IMR-90 (cell line): ENCODE results near the gene DPH2. TPM values are rescaled to one million over a fixed set of nuclear protein-coding genes. Genes with fewer than 3 reads are reported as not detected.

ENCODE experiments used
- ATAC-seq: fragments of 200-7000 bp; cut with Tn5 transposase; 2 replicates; pipeline ENCODE4 v1.9.1; 2020; ENCODE audit warnings: low read depth, mild to moderate bottlenecking, moderate library complexity
- BruUV-seq: library from RNA; stranded (reverse); fragments of 400-500 nt; replicated peaks from 2 replicates; lab custom pipeline; 2021; lab: Mats Ljungman, UMichigan
- CTCF ChIA-PET: fragments of 300-600 bp; formaldehyde crosslinking; extraction: SDS; loops from one replicate; lab custom pipeline; 2021; ENCODE audit warnings: antibody characterized with exemption; lab: Yijun Ruan, JAX
- POLR2A ChIA-PET: fragments of 300-600 bp; sonication (Branson Sonifier 250); formaldehyde crosslinking; loops from one replicate; lab custom pipeline; 2022; ENCODE audit warnings: antibody characterized with exemption; ENCODE audit not compliant: unreplicated experiment; lab: Charles Lee
- DNase-seq: peaks from one replicate; pipeline ENCODE4 v3.0.0; 2013
- H2AFZ ChIP-seq: replicated peaks from 2 replicates; pipeline ENCODE3; 2013; ENCODE audit warnings: low read length, mild to moderate bottlenecking; ENCODE audit not compliant: poor library complexity
- H2AK5ac ChIP-seq: 2 replicates; pipeline ENCODE4 v1.6.1; 2013; ENCODE audit warnings: low read depth, low read length, inconsistent platforms
- H2AK9ac ChIP-seq: replicated peaks from 2 replicates; pipeline ENCODE3; 2013; ENCODE audit warnings: mild to moderate bottlenecking, low read depth, low read length, moderate library complexity; ENCODE audit not compliant: poor library complexity
- H2BK120ac ChIP-seq: 2 replicates; pipeline ENCODE4 v1.6.1; 2013; ENCODE audit warnings: low read depth, low read length, inconsistent platforms
- H2BK15ac ChIP-seq: 3 replicates; pipeline ENCODE4 v1.6.1; 2013; ENCODE audit warnings: low read depth, low read length, inconsistent platforms
- H2BK20ac ChIP-seq: 2 replicates; pipeline ENCODE4 v1.6.1; 2013; ENCODE audit warnings: low read depth, mild to moderate bottlenecking, inconsistent platforms, low read length, moderate library complexity
- H2BK5ac ChIP-seq: 2 replicates; pipeline ENCODE4 v1.6.1; 2013; ENCODE audit warnings: mild to moderate bottlenecking, low read depth, low read length, inconsistent platforms; ENCODE audit not compliant: poor library complexity, severe bottlenecking
- H3K14ac ChIP-seq: replicated peaks from 2 replicates; pipeline ENCODE4 v1.6.1; 2013; ENCODE audit warnings: low read depth, low read length, inconsistent platforms
- H3K18ac ChIP-seq: 2 replicates; pipeline ENCODE4 v1.6.1; 2013; ENCODE audit warnings: low read depth, low read length, control low read depth
- H3K23ac ChIP-seq: 2 replicates; pipeline ENCODE4 v1.6.1; 2013; ENCODE audit warnings: low read depth, low read length, inconsistent platforms
- H3K27ac ChIP-seq: 2 replicates; pipeline ENCODE4 v1.5.1; 2013; ENCODE audit warnings: mild to moderate bottlenecking, control low read depth, low read length; ENCODE audit not compliant: insufficient read depth
- H3K27me3 ChIP-seq: 2 replicates; pipeline ENCODE4 v1.6.1; 2013; ENCODE audit warnings: low read length; ENCODE audit not compliant: control insufficient read depth, insufficient read depth
- H3K36me3 ChIP-seq: 2 replicates; pipeline ENCODE4 v1.6.1; 2013; ENCODE audit warnings: low read length, mixed read lengths; ENCODE audit not compliant: control insufficient read depth, insufficient read depth
- H3K4ac ChIP-seq: 2 replicates; pipeline ENCODE4 v1.6.1; 2013; ENCODE audit warnings: low read depth, low read length, inconsistent platforms
- H3K4me1 ChIP-seq: 2 replicates; pipeline ENCODE4 v1.6.1; 2013; ENCODE audit warnings: low read length, mixed read lengths; ENCODE audit not compliant: control insufficient read depth, insufficient read depth
- H3K4me2 ChIP-seq: 2 replicates; pipeline ENCODE4 v1.6.1; 2013; ENCODE audit warnings: low read depth, mild to moderate bottlenecking, control low read depth, low read length, moderate library complexity
- H3K4me3 ChIP-seq: 2 replicates; pipeline ENCODE4 v1.5.1; 2013; ENCODE audit warnings: low read depth, mild to moderate bottlenecking, control low read depth, low read length, moderate library complexity; ENCODE audit not compliant: insufficient read depth
- H3K56ac ChIP-seq: 2 replicates; pipeline ENCODE4 v1.6.1; 2013; ENCODE audit warnings: low read length, inconsistent platforms; ENCODE audit not compliant: insufficient read depth; ENCODE audit errors: extremely low read depth
- H3K79me1 ChIP-seq, 2 experiments: 2 replicates each; pipeline ENCODE4 v1.6.1; 2013; ENCODE audit warnings: low read length in 2 of 2, inconsistent platforms in 1 of 2, low read depth in 1 of 2
- H3K9ac ChIP-seq: 2 replicates; pipeline ENCODE4 v1.6.1; 2013; ENCODE audit warnings: low read depth, low read length, control low read depth
- H3K9me1 ChIP-seq: 2 replicates; pipeline ENCODE4 v1.6.1; 2013; ENCODE audit warnings: low read length, inconsistent platforms; ENCODE audit not compliant: insufficient read depth
- H3K9me3 ChIP-seq: 2 replicates; pipeline ENCODE4 v1.6.1; 2013; ENCODE audit warnings: low read length; ENCODE audit not compliant: control insufficient read depth, insufficient read depth
- H4K20me1 ChIP-seq: 2 replicates; pipeline ENCODE4 v1.6.1; 2013; ENCODE audit warnings: low read length, inconsistent platforms; ENCODE audit not compliant: insufficient read depth
- H4K5ac ChIP-seq: 2 replicates; pipeline ENCODE4 v1.6.1; 2013; ENCODE audit warnings: mild to moderate bottlenecking, low read depth, low read length, control low read depth
- H4K8ac ChIP-seq, 2 experiments: 2 replicates each; pipeline ENCODE4 v1.6.1; 2013; ENCODE audit warnings: low read depth in 2 of 2, low read length in 2 of 2, control low read depth in 1 of 2, inconsistent platforms in 1 of 2
- H4K91ac ChIP-seq: 2 replicates; pipeline ENCODE4 v1.6.1; 2013; ENCODE audit warnings: low read depth, low read length, inconsistent platforms; ENCODE audit not compliant: insufficient read depth
- BHLHE40 ChIP-seq: fragments of 150-350 bp; IDR thresholded peaks from 2 replicates; pipeline ENCODE4 v1.6.1; 2016; ENCODE audit warnings: mild to moderate bottlenecking, low read depth, low read length
- CEBPB ChIP-seq: IDR thresholded peaks from 2 replicates; pipeline ENCODE4 v1.6.1; 2012; ENCODE audit warnings: low read depth, low read length, improper control_type of control experiment
- CHD1 ChIP-seq: IDR thresholded peaks from 2 replicates; pipeline ENCODE4 v1.6.1; 2012; ENCODE audit warnings: low read depth, low read length, improper control_type of control experiment
- CTCF ChIP-seq: conservative IDR thresholded peaks from 2 replicates; pipeline ENCODE4 v1.5.1; 2012; ENCODE audit warnings: mild to moderate bottlenecking, low read depth, low read length, improper control_type of control experiment
- ELK1 ChIP-seq: fragments of 150-350 bp; IDR thresholded peaks from 2 replicates; pipeline ENCODE4 v1.6.1; 2016; ENCODE audit warnings: low read depth, mild to moderate bottlenecking, low read length, moderate library complexity, borderline replicate concordance
- FOS ChIP-seq: fragments of 150-350 bp; IDR thresholded peaks from 2 replicates; pipeline ENCODE4 v1.6.1; 2016; ENCODE audit warnings: low read depth, low read length
- MAFK ChIP-seq: IDR thresholded peaks from 2 replicates; pipeline ENCODE4 v1.6.1; 2012; ENCODE audit warnings: low read depth, low read length, improper control_type of control experiment
- MAZ ChIP-seq: IDR thresholded peaks from 2 replicates; pipeline ENCODE4 v1.6.1; 2012; ENCODE audit warnings: low read depth, mild to moderate bottlenecking, low read length, improper control_type of control experiment, moderate library complexity, borderline replicate concordance
- MXI1 ChIP-seq: IDR thresholded peaks from 2 replicates; pipeline ENCODE4 v1.6.1; 2012; ENCODE audit warnings: low read depth, mild to moderate bottlenecking, low read length, moderate library complexity, borderline replicate concordance
- NFE2L2 ChIP-seq: fragments of 150-350 bp; IDR thresholded peaks from 2 replicates; pipeline ENCODE4 v1.6.1; 2016; ENCODE audit warnings: low read depth, mild to moderate bottlenecking, low read length
- POLR2A ChIP-seq: IDR thresholded peaks from 2 replicates; pipeline ENCODE4 v1.6.1; 2012; ENCODE audit warnings: mild to moderate bottlenecking, low read depth, low read length
- RAD21 ChIP-seq: IDR thresholded peaks from 2 replicates; pipeline ENCODE4 v1.6.1; 2012; ENCODE audit warnings: low read length, improper control_type of control experiment
- RCOR1 ChIP-seq: IDR thresholded peaks from 2 replicates; pipeline ENCODE4 v1.6.1; 2012; ENCODE audit warnings: mild to moderate bottlenecking, low read length, improper control_type of control experiment; ENCODE audit not compliant: insufficient replicate concordance
- RFX5 ChIP-seq: IDR thresholded peaks from 2 replicates; pipeline ENCODE4 v1.8.0; 2012; ENCODE audit warnings: low read depth, mild to moderate bottlenecking, low read length, moderate library complexity
- SMC3 ChIP-seq: fragments of 150-350 bp; IDR thresholded peaks from 2 replicates; pipeline ENCODE4 v1.6.1; 2016; ENCODE audit warnings: low read depth, mild to moderate bottlenecking, antibody characterized with exemption, low read length, moderate library complexity
- WGBS, 2 experiments: methylation state at CpG; one replicate each; pipeline versions ENCODE4 v1.1.5 to v1.1.7; 2013; ENCODE audit warnings: missing lambda C conversion rate in 2 of 2; ENCODE audit not compliant: insufficient read length in 1 of 2; ENCODE audit errors: extremely low coverage in 2 of 2; 5-methylcytosine and 5-hydroxymethylcytosine counted together
- dilution Hi-C: fragments of 300-500 bp; cut with HindIII; formaldehyde crosslinking; loops from one replicate; pipeline ENCODE4 v1.14.3; 2018; ENCODE audit warnings: low sequenced_read_pairs; ENCODE audit not compliant: unreplicated experiment
- in situ Hi-C: fragments of 300-500 bp; cut with MboI; formaldehyde crosslinking; loops from 3 replicates; pipeline ENCODE4 v1.14.3; 2019; ENCODE audit warnings: low sequenced_read_pairs, inconsistent platforms, mixed read lengths
- intact Hi-C: fragments of 100-400 bp; cut with micrococcal nuclease; formaldehyde crosslinking; loops from 2 replicates; pipeline ENCODE4 v1.10.0; 2022
- polyA plus RNA-seq, 3 experiments: library from polyadenylated mRNA; depleted of rRNA; stranded (reverse); fragments of >200 nt; gene quantifications; 2 replicates each; pipeline ENCODE4 v1.2.3, GENCODE V29; 2012; ENCODE audit warnings: low replicate concordance in 1 of 3
- total RNA-seq: library from RNA; depleted of rRNA; stranded (reverse); fragments of >200 nt; gene quantifications from 2 replicates; pipeline ENCODE4 v1.2.3, GENCODE V29; 2012

Gene DPH2
- total and polyA plus RNA-seq, 2 of the 4 experiments (the other 2 are of a cell fraction) = 21.0 to 32.2 TPM

- no peak overlapping the region for H2AK5ac ChIP-seq
- H3K27me3 ChIP-seq = no peaks in the 10 kb centered on the region
- no peak overlapping the region for H2AK9ac ChIP-seq
- H3K4me1 ChIP-seq = no peaks in the 10 kb centered on the region
- no peaks in the 10 kb centered on the region for H3K9me3 ChIP-seq
- no peak overlapping the region for H3K23ac ChIP-seq
- ChIA-PET POLR2A (no interaction called here), CTCF (no interaction called here)
- H3K4me2 ChIP-seq = no peak overlapping the region
- no peak overlapping the region for H3K27ac ChIP-seq
- H4K91ac ChIP-seq = no peak overlapping the region
- peaks cover 18% of the 10 kb centered on the region; the same call in 1 of the 2 replicates for H4K20me1 ChIP-seq
- no peak overlapping the region for H4K8ac ChIP-seq
- no peak overlapping the region for H2BK15ac ChIP-seq
- H3K18ac ChIP-seq = no peak overlapping the region
- H2BK20ac ChIP-seq = no peak overlapping the region
- peaks cover 41% of the 10 kb centered on the region for H3K36me3 ChIP-seq
- H3K4ac ChIP-seq = no peak overlapping the region
- H4K5ac ChIP-seq = no peak overlapping the region
- in situ Hi-C loops = loop anchor here (25.0 kb wide), 1 partner anchor 421 kb away; the partner anchor contains the start of gene PTPRF
- dilution Hi-C loops = no loop called here
- H2AFZ ChIP-seq = no peak overlapping the region
- DNase-seq = no peak
- no peak overlapping the region for H2BK5ac ChIP-seq
- no peak overlapping the region for H3K4me3 ChIP-seq
- no peak overlapping the region for H3K56ac ChIP-seq
- H2BK120ac ChIP-seq = no peak overlapping the region
- peaks cover 0 to 11% of the 10 kb centered on the region in 2 experiments; a peak in 2 of 4 replicates for H3K79me1 ChIP-seq
- H3K9me1 ChIP-seq = peaks cover 19% of the 10 kb centered on the region
- ATAC-seq = no peak
- intact Hi-C loops = no loop called here
- H3K14ac ChIP-seq = no peak overlapping the region
- no peak overlapping the region for H3K9ac ChIP-seq
- WGBS, 2 experiments = no CpG with 5 or more reads among the region's 9 CpGs
- BruUV-seq = no TSS peak
- TF ChIP-seq SMC3 = no peak
- no peak for TF ChIP-seq CHD1
- TF ChIP-seq POLR2A = no peak
- TF ChIP-seq BHLHE40 = no peak
- no peak for TF ChIP-seq MXI1
- no peak for TF ChIP-seq NFE2L2
- no peak for TF ChIP-seq MAZ
- no peak for TF ChIP-seq RAD21
- no peak for TF ChIP-seq RCOR1
- TF ChIP-seq RFX5 = no peak
- TF ChIP-seq MAFK = no peak
- no peak for TF ChIP-seq FOS
- TF ChIP-seq CEBPB = no peak
- TF ChIP-seq CTCF = no peak
- no peak for TF ChIP-seq ELK1
Measured at GRCh38 chr1:43958351-43959255, 11.2 kb upstream of the DPH2 start.
